ENCODE results near the gene CNRIP1.
"Not testable (repeated sequence)": the region's sequence is repeated elsewhere in the genome, so short reads cannot be mapped to it uniquely, and the experiment has no call there.

Gene CNRIP1

DNA sequence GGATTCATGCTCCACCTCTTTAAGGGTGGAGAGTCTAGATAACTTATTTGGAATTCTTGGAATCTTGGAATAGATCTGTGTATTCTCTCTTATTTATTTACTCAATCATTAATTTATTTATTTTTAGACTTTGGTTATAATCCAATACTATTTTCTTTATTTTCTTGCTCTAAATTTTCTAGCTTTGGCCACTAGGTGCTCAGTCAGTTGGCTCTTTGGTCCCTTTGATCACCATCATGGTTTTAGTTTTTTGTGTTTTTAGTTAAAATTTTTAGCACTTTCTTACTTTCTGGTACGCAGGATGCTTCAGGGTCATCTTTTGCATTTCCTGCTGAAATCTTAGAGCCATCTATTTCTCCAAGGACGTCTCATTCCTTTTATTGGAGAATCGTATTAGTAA lies 40.1 kb upstream of the CNRIP1 start:
- no peaks in the 10 kb centered on the region for H3K36me3 ChIP-seq (ENCODE audit: control insufficient read depth, insufficient read depth, low read length)
- no peaks in the 10 kb centered on the region for H3K4me1 ChIP-seq (ENCODE audit: control insufficient read depth, insufficient read depth, low read length, poor library complexity, severe bottlenecking)
- no peak overlapping the region for H3K27ac ChIP-seq (ENCODE audit: insufficient read depth, low read length, poor library complexity, severe bottlenecking)
- no peaks in the 10 kb centered on the region for H3K9me3 ChIP-seq (ENCODE audit: control insufficient read depth, low read length)
- no peaks in the 10 kb centered on the region for H3K27me3 ChIP-seq (replicated peaks; ENCODE audit: control insufficient read depth, insufficient read depth, low read length, poor library complexity, severe bottlenecking)
- no peak for DNase-seq
- H3K4me3 ChIP-seq (ENCODE audit: insufficient read depth, low read depth, low read length, poor library complexity, severe bottlenecking) = no peak overlapping the region

DNA sequence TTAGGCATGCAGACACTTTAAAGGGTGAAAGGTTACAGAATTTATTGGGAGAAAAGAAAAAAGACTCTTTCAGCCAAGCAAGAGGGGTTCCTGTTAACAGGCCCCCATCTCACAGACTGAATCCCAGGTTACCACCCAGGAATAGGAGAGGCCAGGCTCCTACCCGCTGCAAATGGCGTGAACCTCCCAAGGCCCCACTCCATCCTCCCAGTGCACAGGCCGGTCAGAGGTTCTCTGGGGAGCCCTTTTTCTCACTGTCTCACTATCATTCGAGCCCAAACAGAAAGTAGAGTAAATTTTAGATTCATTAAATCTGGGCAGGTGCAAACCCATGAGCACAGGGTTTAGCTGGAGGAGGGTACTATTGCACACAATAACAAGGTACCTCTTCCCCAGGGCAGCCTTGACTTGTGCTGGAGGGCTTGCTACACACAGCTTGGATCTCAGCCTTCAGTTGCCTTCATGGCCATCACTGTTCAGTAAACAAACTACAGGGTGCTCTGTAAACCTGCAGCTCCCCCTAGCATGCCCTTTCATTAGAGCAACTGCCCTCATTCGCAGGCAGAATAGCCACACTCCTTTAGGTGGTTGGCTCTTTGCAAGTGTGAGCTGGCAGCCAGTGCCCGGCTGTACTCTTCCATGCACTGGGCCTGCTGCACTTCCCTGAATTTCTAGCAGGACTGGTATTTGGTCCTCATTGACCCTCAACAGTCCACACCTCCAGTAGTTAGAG lies 38.0 kb upstream of the CNRIP1 start:
- Histone ChIP-seq H3K36me3 (ENCODE audit: control insufficient read depth, insufficient read depth, low read length) (no peaks in the 10 kb centered on the region), H3K9me3 (ENCODE audit: control insufficient read depth, low read length) (no peaks in the 10 kb centered on the region), H3K27me3 (replicated peaks; ENCODE audit: control insufficient read depth, insufficient read depth, low read length, poor library complexity, severe bottlenecking) (no peaks in the 10 kb centered on the region), H3K4me3 (ENCODE audit: insufficient read depth, low read depth, low read length, poor library complexity, severe bottlenecking) (no peak overlapping the region), H3K27ac (ENCODE audit: insufficient read depth, low read length, poor library complexity, severe bottlenecking) (no peak overlapping the region), H3K4me1 (ENCODE audit: control insufficient read depth, insufficient read depth, low read length, poor library complexity, severe bottlenecking) (no peaks in the 10 kb centered on the region)
- no peak for DNase-seq

DNA sequence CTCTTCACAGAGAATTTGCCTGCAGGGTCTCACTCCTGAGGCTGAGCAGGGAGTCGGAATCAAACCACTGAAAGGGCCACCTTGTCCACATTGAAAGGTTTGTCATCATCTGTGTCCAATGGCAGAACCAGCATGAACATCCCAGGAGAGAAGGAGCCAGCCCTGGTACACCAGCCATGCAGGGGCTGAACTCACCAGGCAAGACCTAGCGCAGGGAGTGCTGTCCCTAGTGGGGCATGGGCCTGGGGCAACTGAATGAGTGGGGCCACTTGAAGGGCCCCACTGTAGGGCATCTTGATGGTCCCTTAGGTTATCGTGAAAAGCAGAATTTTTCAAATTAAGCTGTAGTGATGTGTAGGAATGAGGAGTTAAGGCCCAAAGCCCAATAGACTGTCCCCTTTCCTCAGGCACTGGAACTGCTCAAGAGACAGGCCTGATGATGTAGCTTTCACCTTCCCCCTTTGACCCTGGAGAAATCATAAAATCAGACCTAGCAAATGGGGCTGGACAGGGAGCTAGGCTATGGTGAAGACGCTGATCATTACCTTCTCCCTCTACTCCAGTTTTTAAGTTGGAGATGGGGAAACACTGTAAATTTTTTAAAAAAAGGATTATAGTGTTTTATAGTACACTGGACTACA lies 37.0 kb upstream of the CNRIP1 start:
- no peak for DNase-seq
- H3K4me3 ChIP-seq (ENCODE audit: insufficient read depth, low read depth, low read length, poor library complexity, severe bottlenecking) = no peak overlapping the region
- H3K27me3 ChIP-seq (replicated peaks; ENCODE audit: control insufficient read depth, insufficient read depth, low read length, poor library complexity, severe bottlenecking) = no peaks in the 10 kb centered on the region
- no peaks in the 10 kb centered on the region for H3K9me3 ChIP-seq (ENCODE audit: control insufficient read depth, low read length)
- no peaks in the 10 kb centered on the region for H3K4me1 ChIP-seq (ENCODE audit: control insufficient read depth, insufficient read depth, low read length, poor library complexity, severe bottlenecking)
- no peaks in the 10 kb centered on the region for H3K36me3 ChIP-seq (ENCODE audit: control insufficient read depth, insufficient read depth, low read length)
- H3K27ac ChIP-seq (ENCODE audit: insufficient read depth, low read length, poor library complexity, severe bottlenecking) = no peak overlapping the region

DNA sequence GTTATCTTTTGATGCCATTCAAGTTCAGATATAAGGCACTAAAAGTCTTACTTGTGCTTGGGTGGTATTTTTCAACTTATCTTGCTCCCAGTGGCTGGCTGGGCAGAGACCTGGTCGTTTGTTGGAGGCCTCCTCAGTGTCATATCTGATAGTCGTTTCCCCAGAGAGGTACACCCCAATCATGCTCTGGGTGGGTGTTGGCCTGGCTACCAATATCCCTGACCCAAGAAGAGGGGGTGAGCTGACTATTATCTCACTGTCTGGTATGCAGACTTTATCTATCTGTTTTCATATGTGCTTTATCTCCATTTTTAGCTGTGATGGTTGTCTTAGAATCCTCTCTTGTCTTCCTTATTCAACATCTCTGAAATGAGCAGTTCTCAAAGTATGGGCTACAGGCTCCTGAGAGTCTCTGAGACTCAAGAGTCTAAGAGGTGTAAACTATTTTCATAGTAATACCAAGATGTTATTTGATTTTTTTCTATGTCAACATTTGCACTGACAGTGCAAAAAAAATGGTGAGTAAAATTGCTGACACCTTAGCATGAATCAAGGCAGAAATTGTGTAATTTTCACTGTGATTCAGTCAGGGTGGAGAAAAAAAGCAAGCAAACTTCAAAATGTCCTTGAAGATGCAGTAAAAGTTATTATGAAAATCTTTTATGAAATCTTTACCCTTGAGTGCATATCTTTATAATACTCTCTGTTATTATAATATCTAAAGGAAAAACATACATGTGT lies 33.1 kb upstream of the CNRIP1 start:
- H3K9me3 ChIP-seq (ENCODE audit: control insufficient read depth, low read length) = no peaks in the 10 kb centered on the region
- no peaks in the 10 kb centered on the region for H3K4me1 ChIP-seq (ENCODE audit: control insufficient read depth, insufficient read depth, low read length, poor library complexity, severe bottlenecking)
- H3K36me3 ChIP-seq (ENCODE audit: control insufficient read depth, insufficient read depth, low read length) = no peaks in the 10 kb centered on the region
- no peak overlapping the region for H3K27ac ChIP-seq (ENCODE audit: insufficient read depth, low read length, poor library complexity, severe bottlenecking)
- DNase-seq = no peak
- H3K27me3 ChIP-seq (replicated peaks; ENCODE audit: control insufficient read depth, insufficient read depth, low read length, poor library complexity, severe bottlenecking) = no peaks in the 10 kb centered on the region
- no peak overlapping the region for H3K4me3 ChIP-seq (ENCODE audit: insufficient read depth, low read depth, low read length, poor library complexity, severe bottlenecking)

DNA sequence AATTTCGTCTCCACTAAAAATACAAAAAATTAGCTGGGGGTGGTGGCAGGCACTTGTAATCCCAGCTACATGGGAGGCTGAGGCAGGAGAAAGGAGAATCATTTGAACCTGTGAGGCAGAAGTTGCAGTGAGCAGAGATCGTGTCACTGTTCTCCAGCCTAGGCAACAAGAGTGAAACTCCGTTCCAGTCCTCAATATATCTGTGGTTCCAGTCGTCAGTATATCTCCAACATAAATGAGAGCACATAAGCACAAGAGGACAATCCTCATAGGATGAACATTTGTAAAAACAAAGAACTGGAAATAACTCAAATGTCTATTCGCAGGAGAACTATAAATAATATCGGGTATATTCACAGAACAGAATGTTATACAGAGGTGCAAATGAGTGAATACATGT lies 32.2 kb upstream of the CNRIP1 start:
- Histone ChIP-seq H3K36me3 (ENCODE audit: control insufficient read depth, insufficient read depth, low read length) (no peaks in the 10 kb centered on the region), H3K9me3 (ENCODE audit: control insufficient read depth, low read length) (no peaks in the 10 kb centered on the region), H3K4me3 (ENCODE audit: insufficient read depth, low read depth, low read length, poor library complexity, severe bottlenecking) (no peak overlapping the region), H3K27me3 (replicated peaks; ENCODE audit: control insufficient read depth, insufficient read depth, low read length, poor library complexity, severe bottlenecking) (no peaks in the 10 kb centered on the region), H3K4me1 (ENCODE audit: control insufficient read depth, insufficient read depth, low read length, poor library complexity, severe bottlenecking) (no peaks in the 10 kb centered on the region), H3K27ac (ENCODE audit: insufficient read depth, low read length, poor library complexity, severe bottlenecking) (no peak overlapping the region)
- DNase-seq = no peak

DNA sequence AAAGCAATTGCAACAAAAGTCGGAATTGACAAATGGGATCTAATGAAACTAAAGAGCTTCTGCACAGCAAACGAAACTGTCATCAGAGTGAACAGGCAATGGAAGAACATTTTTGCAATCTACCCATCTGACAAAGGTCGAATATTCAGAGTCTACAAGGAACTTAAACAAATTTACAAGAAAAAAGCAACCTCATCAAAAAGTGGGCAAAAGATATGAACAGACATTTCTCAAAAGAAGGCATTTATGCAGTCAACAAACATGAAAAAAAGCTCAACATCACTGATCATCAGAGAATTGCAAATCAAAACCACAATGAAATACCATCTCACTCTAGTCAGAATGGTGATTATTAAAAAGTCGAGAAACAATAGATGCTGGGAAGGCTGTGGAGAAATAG lies 29.3 kb upstream of the CNRIP1 start:
- DNase-seq; H3K27me3 ChIP-seq (replicated peaks; ENCODE audit: control insufficient read depth, insufficient read depth, low read length, poor library complexity, severe bottlenecking); H3K4me1 ChIP-seq (ENCODE audit: control insufficient read depth, insufficient read depth, low read length, poor library complexity, severe bottlenecking); H3K9me3 ChIP-seq (ENCODE audit: control insufficient read depth, low read length); H3K27ac ChIP-seq (ENCODE audit: insufficient read depth, low read length, poor library complexity, severe bottlenecking); H3K36me3 ChIP-seq (ENCODE audit: control insufficient read depth, insufficient read depth, low read length); H3K4me3 ChIP-seq (ENCODE audit: insufficient read depth, low read depth, low read length, poor library complexity, severe bottlenecking): not testable (repeated sequence)

DNA sequence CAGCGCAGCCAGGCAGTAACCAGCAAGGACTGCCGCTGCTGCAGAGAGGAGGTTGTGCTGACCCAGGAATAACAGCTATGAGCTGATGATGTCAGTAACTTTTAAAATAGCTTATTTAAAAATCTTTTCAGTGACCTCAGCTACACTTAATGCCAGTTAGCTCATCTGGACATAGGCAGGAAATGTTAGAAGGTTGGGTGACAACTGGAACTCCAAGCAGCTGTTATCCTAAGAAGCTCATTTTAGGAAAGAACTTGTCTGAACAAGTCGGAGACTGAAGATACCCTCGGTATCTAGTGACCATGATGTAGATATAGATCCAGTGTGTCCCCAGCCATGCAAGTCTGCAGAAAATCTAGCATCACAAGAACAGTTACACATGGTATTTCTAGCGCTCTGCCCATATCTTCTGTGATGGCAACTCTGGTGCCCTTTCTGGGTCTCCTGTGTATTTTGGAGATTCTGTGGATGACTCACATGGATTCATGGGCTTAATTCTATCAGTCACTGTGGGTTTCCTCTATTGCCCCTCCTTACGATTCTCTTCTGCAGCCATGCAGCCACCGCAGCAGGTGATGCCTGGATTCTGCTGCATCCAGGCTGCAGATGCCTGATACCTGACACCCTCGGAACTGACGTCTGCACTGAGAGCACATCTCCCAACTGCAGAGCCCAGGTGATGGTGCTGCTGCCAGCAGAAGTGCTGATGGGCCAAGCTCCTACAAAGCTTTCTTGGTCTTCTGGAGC lies 25.6 kb upstream of the CNRIP1 start:
- Histone ChIP-seq H3K4me3 (ENCODE audit: insufficient read depth, low read depth, low read length, poor library complexity, severe bottlenecking) (no peak overlapping the region), H3K9me3 (ENCODE audit: control insufficient read depth, low read length) (no peaks in the 10 kb centered on the region), H3K27ac (ENCODE audit: insufficient read depth, low read length, poor library complexity, severe bottlenecking) (no peak overlapping the region), H3K36me3 (ENCODE audit: control insufficient read depth, insufficient read depth, low read length) (no peaks in the 10 kb centered on the region), H3K4me1 (ENCODE audit: control insufficient read depth, insufficient read depth, low read length, poor library complexity, severe bottlenecking) (no peaks in the 10 kb centered on the region), H3K27me3 (replicated peaks; ENCODE audit: control insufficient read depth, insufficient read depth, low read length, poor library complexity, severe bottlenecking) (no peaks in the 10 kb centered on the region)
- DNase-seq = no peak

DNA sequence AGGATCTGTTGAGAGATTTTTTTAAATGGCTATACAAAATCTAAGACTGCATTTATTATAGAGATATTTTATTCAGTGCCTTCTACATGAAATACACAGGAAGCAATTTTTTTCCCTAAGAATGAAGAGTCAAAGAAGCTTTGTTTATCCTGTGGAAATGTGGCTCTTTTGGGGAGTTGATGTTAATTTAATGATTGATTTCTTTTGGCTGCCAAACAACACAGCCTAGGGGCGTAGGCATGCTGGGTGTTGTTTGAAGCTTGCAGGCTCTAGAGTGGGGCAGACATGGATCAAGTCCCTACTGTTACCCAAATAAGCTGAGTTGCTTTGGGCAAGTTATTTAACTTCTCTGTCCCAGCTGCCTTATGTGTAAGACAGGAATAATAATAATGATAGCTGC lies 24.3 kb upstream of the CNRIP1 start:
- H3K27ac ChIP-seq (ENCODE audit: insufficient read depth, low read length, poor library complexity, severe bottlenecking) = no peak overlapping the region
- no peak overlapping the region for H3K4me3 ChIP-seq (ENCODE audit: insufficient read depth, low read depth, low read length, poor library complexity, severe bottlenecking)
- no peaks in the 10 kb centered on the region for H3K4me1 ChIP-seq (ENCODE audit: control insufficient read depth, insufficient read depth, low read length, poor library complexity, severe bottlenecking)
- H3K27me3 ChIP-seq (replicated peaks; ENCODE audit: control insufficient read depth, insufficient read depth, low read length, poor library complexity, severe bottlenecking) = no peaks in the 10 kb centered on the region
- H3K36me3 ChIP-seq (ENCODE audit: control insufficient read depth, insufficient read depth, low read length) = no peaks in the 10 kb centered on the region
- H3K9me3 ChIP-seq (ENCODE audit: control insufficient read depth, low read length) = no peaks in the 10 kb centered on the region
- no peak for DNase-seq

DNA sequence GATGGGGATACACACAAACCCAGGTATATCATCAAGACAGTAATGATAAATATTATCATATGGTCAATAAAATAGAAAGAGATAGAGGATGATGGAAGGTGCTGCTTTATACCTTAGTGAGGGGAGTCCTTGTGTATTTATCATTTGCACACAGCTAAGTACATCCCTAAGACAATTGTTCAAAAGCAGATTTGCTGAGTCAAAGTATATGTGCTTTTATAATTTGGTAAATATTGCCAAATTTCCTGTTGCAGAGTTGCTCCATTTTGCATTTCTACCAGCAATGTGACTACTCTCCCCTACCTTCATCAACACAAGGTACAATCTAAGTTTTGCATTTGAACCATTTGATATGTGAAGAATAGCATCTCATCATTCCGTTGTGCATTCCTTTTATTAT lies 22.7 kb upstream of the CNRIP1 start:
- no peak for DNase-seq
- no peaks in the 10 kb centered on the region for H3K36me3 ChIP-seq (ENCODE audit: control insufficient read depth, insufficient read depth, low read length)
- H3K4me3 ChIP-seq (ENCODE audit: insufficient read depth, low read depth, low read length, poor library complexity, severe bottlenecking) = no peak overlapping the region
- H3K9me3 ChIP-seq (ENCODE audit: control insufficient read depth, low read length) = no peaks in the 10 kb centered on the region
- no peaks in the 10 kb centered on the region for H3K4me1 ChIP-seq (ENCODE audit: control insufficient read depth, insufficient read depth, low read length, poor library complexity, severe bottlenecking)
- no peaks in the 10 kb centered on the region for H3K27me3 ChIP-seq (replicated peaks; ENCODE audit: control insufficient read depth, insufficient read depth, low read length, poor library complexity, severe bottlenecking)
- no peak overlapping the region for H3K27ac ChIP-seq (ENCODE audit: insufficient read depth, low read length, poor library complexity, severe bottlenecking)
